GM19099 (cell line): Measurements from ENCODE around the gene UBL3.
A peak's percentile ranks its signal among the peaks of the same experiment; 100 is the strongest.

ENCODE experiments used
- POLR2A ChIP-seq: IDR thresholded peaks from 3 replicates; pipeline ENCODE4 v1.6.1; 2011; ENCODE audit warnings: low read depth; ENCODE audit not compliant: insufficient read length; ENCODE audit errors: extremely low read depth

The UBL3 gene

GRCh38 chr13:29850213-29850898, at the start of gene UBL3:
Gene UBL3, minus strand, starts transcription at chr13:29850617. Its CDS starts 1,079 bp downstream, at chr13:29849538.
- TF ChIP-seq POLR2A = peak; percentile 75

- no peak for TF ChIP-seq POLR2A
Measured at GRCh38 chr13:29897102-29897501, 46.7 kb upstream of the UBL3 start.

GRCh38 chr13:29893438-29893837, 43.0 kb upstream of the UBL3 start:
- TF ChIP-seq POLR2A = no peak

- TF ChIP-seq POLR2A = no peak
Measured at GRCh38 chr13:29892151-29892550, 41.7 kb upstream of the UBL3 start.

- no peak for TF ChIP-seq POLR2A
Measured at GRCh38 chr13:29889111-29889510, 38.7 kb upstream of the UBL3 start.

GRCh38 chr13:29888306-29888705, 37.9 kb upstream of the UBL3 start:
- no peak for TF ChIP-seq POLR2A

GRCh38 chr13:29887686-29888085, 37.3 kb upstream of the UBL3 start:
- TF ChIP-seq POLR2A = no peak

GRCh38 chr13:29887030-29887557, 36.7 kb upstream of the UBL3 start:
- TF ChIP-seq POLR2A = no peak

GRCh38 chr13:29886446-29886845, 36.0 kb upstream of the UBL3 start:
- no peak for TF ChIP-seq POLR2A

GRCh38 chr13:29885989-29886388, 35.6 kb upstream of the UBL3 start:
- no peak for TF ChIP-seq POLR2A

- no peak for TF ChIP-seq POLR2A
Measured at GRCh38 chr13:29884671-29885430, 34.4 kb upstream of the UBL3 start.

- TF ChIP-seq POLR2A = no peak
Measured at GRCh38 chr13:29883941-29884518, 33.6 kb upstream of the UBL3 start.

- TF ChIP-seq POLR2A = no peak
Measured at GRCh38 chr13:29882076-29882475, 31.7 kb upstream of the UBL3 start.

- no peak for TF ChIP-seq POLR2A
Measured at GRCh38 chr13:29878101-29878500, 27.7 kb upstream of the UBL3 start.

GRCh38 chr13:29877456-29878078, 27.1 kb upstream of the UBL3 start:
- no peak for TF ChIP-seq POLR2A
